ENCODE results near the gene SLC22A1.

Gene SLC22A1

DNA sequence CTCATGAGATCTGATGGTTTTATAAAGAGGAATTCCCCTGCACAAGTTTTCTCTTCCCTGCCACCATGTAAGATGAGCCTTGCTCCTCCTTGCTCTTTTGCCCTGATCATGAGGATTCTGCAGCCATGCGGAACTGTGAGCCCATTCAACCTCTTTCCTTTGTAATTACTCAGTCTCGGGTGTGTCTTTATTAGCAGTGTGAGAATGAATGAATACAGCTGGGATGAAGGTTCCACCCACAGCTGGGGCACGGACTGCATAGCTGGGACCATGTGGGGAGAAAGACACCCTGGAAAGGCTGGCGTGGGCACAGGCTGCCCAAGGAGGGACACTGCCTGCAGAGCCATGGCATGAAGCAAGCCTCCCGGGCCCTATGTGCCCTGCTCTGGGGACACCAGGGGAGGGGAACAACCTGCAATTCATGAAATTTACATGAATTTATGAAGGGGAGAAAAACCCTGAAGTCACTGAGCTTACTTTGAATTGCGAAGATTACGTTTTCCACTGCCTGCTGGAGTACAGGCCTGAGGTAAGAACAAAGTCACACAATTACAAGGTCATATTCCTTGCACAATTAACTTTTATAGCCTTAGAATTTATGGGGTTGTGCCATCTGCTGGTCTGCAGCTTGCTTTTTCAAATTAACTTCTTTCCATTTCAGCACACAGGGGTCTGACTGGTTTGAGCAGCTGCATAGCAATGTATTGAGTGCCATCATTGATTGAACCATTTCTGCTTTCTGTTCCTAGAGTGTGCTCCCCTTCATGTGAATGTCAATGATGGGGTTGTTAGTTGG is 46.2 kb downstream of the SLC22A1 start:
- no peak for DNase-seq (ENCODE audit: extremely low read depth in 1 of 2, low read depth in 1 of 2)

DNA sequence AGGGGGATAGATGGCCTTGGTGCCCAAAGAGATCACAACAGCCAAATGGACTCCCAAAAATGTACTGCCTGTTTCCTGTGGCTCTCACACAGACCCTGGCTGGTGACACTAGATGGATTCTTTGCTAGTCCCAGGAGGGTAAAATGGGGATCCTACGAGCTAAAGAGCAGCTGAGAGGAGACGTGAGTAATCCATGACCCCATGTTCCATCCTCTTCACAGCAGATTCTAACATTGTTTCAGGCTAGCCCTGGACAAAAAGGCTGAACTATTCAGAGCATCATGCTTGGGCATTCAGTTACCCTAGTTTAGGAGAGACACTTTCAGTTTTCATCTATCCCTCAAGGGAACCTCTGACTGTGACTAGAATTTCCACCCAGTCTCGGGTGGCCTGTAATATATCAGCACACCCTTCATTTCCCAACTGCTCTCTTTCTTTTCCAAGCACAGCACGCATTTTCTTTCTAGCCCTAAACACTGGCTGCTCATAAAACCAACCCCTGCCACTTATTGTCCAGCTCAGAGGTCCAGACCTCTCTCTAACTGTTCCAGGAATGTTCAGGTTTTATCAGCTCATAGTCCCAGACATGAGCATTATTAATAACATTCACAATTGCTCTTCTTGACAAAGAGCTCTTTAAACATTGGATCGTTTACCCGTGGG is 48.5 kb downstream of the SLC22A1 start:
- DNase-seq (ENCODE audit: extremely low read depth in 1 of 2, low read depth in 1 of 2): no peak

DNA sequence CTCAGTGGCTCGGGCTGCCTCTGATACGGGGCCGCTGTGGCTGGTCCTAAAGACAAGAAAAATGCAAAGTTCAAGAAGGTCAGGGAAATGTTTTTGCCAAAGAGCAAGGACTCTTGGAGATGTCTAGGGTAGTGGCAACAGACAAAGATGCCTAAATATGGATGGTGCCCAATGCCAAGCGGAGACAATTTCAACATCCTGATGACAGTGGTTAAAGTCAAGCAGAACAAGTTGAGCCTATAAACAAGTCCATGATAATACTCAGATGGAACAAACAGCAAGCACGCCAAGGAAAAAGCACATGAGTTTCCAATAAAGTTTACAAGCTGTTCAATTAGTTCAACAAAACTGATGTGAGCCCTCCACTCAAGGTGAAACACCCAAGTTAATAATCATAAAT is 51.1 kb downstream of the SLC22A1 start:
- DNase-seq (ENCODE audit: extremely low read depth in 1 of 2, low read depth in 1 of 2): no peak

DNA sequence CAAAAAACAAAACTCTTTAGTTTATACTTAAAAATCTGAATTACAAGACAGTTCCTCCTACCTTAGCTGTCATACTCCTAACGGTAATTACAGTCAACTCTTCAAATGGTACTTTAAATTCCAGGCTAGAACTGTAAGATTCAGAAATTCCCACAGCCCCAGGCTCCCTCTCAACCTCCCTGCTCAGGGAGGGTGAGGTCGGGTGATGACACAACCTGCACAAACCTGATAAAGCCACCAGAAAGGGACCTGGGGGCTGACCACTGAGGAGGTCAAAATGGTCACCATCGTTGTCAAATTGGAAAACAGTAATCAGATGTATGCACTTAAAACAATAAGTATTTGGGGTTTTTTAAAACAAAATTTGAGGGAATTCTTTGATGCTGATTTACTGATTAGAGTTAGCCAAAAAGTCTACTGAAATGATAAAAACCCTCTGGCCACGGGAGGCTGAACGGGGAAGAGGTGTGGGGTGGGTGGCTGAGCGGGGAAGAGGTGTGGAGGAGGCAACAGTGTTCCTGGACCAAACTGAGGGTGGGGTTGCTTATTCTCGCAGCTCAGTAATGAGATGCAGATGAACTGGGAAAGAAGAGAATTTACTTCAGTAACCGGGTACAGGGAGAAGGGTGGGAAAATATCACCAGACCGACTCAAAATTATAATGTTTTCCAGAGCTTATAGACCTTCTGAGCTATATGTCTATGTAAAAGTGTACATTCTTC is 52.4 kb downstream of the SLC22A1 start:
- DNase-seq (ENCODE audit: extremely low read depth in 1 of 2, low read depth in 1 of 2): no peak

DNA sequence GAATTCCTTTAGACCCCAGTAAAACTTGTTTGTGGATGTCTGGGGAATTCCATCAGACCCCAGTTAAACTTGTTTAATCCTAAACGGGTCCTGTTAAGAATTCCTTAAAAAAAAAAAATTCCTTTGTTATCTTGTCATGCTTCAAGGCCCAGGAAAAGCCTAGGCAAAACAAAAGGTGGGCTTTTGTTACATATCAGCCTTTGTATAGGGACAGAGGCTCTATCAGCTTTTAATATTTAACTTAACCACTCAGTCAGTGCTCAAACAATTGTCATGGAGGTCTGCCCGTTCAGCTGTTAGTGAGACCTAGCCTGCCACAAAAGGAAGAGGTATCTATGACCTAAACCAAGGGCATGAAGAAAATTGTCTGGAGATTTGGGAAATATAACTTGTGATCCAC is 53.1 kb downstream of the SLC22A1 start:
- DNase-seq (ENCODE audit: extremely low read depth in 1 of 2, low read depth in 1 of 2): no peak

DNA sequence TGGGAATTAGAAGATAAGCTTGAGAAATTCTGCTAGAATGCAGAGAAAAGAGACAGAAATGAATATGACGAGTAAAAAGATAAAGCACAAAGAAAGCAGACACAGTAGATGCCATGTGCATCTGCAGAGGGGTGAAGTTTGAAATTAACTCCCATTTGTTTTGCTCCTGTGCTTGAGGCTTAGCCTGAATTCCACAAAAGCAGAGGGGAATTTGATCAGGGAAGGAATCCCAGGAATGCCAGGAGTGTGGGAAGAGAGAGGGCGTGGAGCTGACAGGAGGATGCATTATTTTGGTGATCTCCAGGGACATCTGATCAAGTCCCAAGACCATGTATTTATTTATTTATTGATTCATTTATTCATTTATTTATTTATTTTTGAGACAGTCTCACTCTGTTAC is 55.6 kb downstream of the SLC22A1 start:
- DNase-seq (ENCODE audit: extremely low read depth in 1 of 2, low read depth in 1 of 2): no peak

DNA sequence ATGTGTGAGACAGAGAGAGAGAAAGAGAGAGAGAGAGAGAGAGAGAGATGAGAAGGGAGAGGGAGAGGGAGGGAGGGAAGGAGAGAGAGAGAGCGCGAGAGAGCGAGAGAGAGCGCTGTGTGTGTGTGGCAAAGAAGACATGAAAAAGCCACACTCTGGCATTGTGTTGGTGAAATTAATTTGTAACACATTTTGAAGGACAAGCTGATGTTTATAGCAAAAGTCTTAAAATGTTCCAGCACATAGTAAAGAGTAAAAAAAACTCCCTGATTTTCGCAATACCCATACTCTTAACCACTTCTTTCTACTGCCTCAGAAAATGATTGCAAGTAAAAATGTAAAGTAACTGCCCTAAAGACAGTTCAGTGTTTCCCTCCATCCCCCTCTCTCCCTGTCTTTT is 56.7 kb downstream of the SLC22A1 start:
- no peak for DNase-seq (ENCODE audit: extremely low read depth in 1 of 2, low read depth in 1 of 2)

DNA sequence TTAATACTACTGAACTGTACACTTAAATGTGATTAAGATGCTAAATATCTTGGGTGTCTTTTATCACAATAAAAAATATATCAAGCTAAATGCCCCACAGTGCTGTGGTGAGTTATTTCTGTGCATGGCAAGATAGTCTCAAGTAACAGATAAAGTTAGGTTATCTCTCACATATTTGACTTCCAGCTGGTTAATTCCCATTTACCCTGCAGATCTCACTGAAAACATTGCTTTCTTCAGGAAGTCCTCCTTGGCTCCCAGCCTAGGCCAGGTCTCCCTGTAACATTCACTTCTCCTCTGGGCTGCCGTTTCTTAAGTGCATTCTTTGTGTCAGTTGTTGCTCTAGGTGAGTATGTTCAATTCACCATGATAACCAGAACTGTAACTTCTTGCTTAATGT is 59.1 kb downstream of the SLC22A1 start:
- DNase-seq (ENCODE audit: extremely low read depth in 1 of 2, low read depth in 1 of 2): no peak

DNA sequence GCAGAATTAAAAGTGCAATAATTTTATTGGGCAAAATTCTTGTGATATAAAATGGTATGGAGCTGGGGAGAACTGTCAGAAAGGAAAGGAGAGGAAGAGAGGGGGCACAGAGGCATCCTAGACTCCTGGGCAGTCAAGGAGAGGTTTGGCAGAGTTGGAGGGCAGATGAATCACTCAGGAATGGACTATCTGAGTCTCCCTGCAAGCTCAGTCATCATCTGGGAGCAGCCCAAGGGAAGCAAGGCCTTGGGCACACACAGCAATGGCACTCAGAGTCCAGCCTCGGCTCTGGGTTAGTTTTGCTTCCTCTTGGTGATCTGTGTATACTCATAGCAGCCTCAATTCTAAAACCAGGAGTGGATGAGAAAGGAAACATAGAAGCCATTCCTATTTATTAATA is 67.2 kb downstream of the SLC22A1 start:
- DNase-seq (ENCODE audit: extremely low read depth in 1 of 2, low read depth in 1 of 2): no peak

DNA sequence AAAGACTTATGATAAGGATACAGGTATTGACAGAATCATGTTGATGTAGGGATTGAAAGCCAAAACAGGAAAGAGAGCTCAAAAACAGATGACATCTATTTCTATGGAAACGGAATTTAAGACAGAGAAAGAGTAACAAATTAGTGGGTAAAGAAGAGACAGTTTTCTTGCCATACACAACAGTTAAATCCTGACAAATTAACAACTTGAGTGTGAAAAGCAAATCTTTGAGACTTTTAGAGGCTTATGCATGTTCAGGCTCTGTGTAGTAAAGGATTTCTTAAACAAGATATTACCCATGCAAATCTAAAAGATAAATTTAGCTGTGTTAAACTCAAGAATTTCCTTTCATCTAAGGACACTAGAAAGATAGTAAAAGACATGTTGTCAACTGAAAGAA is 68.5 kb downstream of the SLC22A1 start:
- DNase-seq (ENCODE audit: extremely low read depth in 1 of 2, low read depth in 1 of 2): no peak

DNA sequence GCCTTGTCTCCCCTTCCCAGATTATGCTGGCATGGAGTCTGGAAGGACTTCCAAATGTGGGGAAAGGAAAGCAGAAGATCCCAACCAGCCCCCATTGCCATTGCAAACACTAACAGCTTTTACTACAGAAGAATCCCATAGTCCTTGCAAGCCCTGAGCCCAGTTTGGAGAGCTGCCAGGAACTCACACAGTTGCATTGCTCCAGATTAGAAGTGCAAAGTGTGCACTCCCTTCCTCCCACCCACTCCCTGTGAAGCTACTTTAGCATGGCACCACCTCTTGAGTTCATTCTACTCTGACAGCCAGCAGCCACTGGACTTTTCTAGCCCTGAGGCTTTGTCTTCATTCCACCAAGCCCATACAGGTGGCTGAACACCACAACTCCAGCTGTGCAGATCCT is 69.4 kb downstream of the SLC22A1 start:
- DNase-seq (ENCODE audit: extremely low read depth in 1 of 2, low read depth in 1 of 2): no peak

DNA sequence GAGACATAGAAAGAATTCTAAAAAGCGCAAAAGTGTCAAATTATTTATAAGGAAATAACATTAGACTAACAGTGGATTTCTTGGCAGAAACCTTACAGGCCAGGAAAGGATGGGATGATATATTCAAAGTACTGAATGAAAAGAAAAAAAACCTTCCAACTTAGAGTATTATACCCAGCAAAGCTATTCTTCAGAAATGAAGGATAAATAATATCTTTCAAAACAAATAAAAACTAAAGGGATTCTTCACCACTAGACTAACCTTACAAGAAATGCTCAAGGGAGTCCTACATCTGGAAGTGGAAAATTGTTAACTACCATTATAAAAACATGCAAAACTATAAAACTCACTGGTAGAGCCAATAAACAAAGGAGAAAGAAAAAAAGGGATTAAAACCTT is 71.2 kb downstream of the SLC22A1 start:
- DNase-seq (ENCODE audit: extremely low read depth in 1 of 2, low read depth in 1 of 2): no peak

DNA sequence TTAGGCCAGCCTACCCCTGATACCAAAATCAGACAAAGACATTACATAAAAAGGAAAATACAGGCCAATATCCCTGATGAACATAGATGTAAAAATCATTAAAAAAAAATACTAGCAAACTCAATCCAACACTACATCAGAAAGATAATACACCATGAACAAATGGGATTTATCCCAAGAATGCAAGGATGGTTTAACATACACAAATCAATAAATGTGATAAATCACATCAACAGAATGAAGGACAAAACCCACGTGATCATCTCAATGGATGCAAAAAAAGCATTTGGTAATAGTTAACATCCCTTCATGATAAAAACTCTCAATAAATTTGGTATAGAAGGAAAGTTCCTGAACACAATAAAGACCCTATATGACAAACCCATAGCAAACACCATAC is 73.2 kb downstream of the SLC22A1 start:
- DNase-seq (ENCODE audit: extremely low read depth in 1 of 2, low read depth in 1 of 2): no peak

DNA sequence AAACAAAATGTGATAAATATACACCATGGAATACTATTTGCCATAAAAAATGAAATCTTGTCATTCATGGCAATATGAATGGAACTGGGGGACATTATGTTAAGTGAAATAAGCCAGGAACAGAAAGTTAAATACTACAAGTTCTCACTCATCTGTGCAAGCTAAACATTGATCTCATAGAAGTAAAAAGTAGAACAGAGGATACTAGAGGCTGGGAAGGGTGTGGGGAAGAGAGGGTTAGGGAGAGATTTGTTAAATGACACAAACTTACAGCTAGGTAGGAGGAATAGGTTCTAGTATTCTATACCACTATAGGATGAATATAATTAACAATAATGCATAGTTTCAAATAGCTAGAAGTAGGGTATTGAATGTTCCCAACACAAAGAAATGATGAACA is 76.0 kb downstream of the SLC22A1 start:
- no peak for DNase-seq (ENCODE audit: extremely low read depth in 1 of 2, low read depth in 1 of 2)

DNA sequence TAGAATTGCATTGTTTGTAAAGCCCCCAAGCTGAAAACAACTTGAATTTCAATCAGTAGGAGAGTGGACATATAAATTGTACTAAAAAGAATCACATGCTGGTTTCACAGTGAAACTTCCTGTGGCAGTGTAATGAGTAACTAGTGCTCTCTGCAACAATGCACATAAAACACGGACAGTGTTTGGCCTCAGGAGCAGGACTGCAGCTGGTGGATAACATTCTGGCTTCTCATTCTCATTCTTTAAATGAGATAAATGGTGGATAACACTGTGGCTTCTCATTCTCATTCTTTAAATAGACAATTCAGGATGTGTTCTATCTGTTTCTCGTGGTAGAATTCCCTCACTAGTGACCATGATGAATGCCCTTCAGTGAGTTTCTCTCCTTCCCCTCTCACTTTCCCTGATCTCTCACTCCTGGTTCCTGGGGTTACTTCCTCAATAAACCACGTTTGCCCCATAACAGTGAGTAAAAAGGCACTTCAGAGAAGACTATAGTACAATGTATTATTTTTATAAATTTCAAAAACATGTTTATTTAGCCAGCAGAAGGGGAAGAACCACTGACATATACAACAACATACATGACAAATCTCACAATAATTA is 77.1 kb downstream of the SLC22A1 start:
- no peak for DNase-seq (ENCODE audit: extremely low read depth in 1 of 2, low read depth in 1 of 2)

DNA sequence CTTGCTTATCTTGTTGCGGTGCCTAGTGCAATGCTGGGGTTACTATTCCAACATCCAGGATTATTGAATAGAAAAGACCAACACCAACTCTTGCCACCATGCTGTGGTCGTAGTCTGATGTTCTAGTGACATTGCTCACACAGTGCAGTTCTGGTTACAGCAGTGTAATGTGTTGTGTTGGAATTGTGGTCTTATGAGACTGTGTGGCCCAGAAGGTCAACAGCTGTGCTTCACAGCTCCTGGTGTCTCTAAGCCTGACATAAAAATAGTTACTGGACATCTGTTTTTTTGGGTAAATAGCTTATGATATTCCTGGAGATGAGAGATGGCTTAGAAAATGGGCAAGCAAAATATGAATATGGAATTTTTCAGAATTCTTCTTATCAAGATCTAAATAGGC is 79.4 kb downstream of the SLC22A1 start:
- no peak for DNase-seq (ENCODE audit: extremely low read depth in 1 of 2, low read depth in 1 of 2)

DNA sequence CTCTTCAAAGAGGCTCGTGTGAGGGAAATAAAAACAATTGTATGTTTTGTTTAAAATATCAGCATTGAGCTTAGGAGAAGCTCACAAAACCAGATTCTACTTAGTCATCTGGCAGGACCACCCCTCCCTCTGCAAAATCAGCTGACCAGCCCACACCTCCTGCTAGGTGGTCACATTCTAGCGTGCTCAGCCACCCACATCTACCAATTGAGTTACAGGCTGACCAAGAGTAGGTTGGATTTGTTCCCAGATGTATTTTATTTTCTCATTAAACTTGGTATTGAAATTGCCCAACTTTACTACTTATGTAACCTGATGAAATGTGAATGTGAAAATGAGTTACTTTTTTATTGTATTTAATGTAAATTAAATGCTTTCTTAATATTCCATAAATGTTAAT is 80.8 kb downstream of the SLC22A1 start:
- no peak for DNase-seq (ENCODE audit: extremely low read depth in 1 of 2, low read depth in 1 of 2)

DNA sequence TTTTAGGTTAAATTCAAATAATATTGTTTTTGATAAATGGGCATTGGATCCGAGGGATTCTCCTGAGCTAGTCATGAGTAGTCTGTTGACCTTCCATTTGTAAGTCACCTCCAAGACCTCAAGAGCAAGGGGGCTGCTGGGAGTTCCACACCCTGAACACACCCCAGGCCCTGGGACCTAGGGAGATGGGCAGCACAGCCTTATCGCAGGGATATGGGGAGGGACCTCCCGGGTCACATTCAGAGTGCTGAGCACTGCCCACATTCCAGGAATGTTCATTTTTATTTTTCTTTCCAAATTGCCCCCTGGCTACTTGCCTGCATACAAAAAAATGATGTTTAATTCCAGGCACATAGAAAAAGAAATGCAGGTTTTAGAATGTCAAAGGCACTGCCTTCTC is 81.5 kb downstream of the SLC22A1 start:
- DNase-seq (ENCODE audit: extremely low read depth in 1 of 2, low read depth in 1 of 2): no peak

DNA sequence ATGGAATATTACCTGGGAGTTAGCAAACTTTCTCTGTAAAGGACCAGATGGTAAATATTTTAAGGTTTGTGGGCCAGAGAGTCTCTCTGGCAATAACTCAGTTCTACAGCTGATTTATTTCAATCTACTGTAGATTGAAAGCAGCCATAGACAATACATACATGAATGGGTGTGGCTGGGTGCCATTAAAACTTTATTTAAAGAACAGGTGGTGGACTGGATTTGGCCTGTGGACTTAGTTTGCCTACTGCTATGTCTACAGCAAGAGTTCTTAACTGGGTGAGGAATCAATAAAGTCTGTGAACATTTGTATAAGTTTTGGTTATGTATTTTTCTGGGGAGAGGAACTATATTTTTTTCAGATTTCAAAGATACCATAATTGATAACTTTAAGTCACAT is 81.9 kb downstream of the SLC22A1 start:
- no peak for DNase-seq (ENCODE audit: extremely low read depth in 1 of 2, low read depth in 1 of 2)

DNA sequence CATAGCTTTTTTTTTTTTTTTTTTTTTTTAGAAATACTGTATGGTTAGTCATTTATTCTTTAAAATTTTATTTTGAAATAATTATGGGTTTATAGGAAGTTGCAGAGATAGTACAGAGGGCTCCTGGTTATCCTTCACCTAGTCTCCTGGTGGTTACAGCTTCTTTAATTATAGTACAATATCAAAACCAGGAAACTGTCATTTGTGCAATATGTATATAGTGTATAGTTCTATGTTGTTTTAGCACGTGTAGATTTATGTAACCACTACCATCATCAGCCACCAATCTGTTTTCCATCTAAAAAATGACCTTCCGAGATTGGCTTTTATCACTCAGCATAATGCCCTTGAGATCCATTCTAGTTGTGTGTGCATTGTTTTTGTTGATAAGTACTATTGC is 82.3 kb downstream of the SLC22A1 start:
- DNase-seq (ENCODE audit: extremely low read depth in 1 of 2, low read depth in 1 of 2): no peak

DNA sequence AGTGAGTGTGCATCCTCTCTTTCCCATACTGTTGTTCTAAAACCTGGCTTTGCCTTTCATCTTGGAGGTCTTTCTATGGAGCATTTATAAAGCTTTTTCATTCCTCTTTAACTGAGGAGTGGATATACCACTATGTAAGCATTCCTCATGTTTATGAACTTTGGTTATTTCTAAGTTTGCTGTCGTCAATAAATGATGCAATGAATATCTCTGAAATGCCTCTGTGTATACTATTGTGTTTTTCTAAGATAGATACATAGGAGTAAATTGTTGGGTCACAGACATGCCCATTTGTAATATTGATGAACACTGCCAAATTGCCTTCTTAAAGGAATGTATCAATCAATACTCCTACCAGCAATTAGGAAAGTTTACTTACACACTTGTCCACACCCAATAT is 83.1 kb downstream of the SLC22A1 start:
- no peak for DNase-seq (ENCODE audit: extremely low read depth in 1 of 2, low read depth in 1 of 2)

DNA sequence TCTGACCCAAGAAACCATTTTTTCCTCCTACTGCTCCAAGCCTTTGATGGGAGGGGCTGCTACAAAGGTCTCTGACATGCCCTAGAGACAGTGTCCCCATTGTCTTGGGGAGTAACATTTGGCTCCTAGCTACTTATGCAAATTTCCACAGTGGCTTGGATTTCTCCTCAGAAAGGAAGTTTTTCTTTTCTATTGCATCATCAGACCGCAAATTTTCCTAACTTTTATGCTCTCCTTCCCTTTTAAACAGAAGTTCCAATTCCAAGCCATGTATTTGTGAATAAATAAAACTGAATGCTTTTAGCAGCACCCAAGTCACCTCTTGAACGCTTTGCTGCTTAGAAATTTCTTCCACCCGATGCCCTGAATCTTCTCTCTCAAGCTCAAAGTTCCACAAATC is 86.0 kb downstream of the SLC22A1 start:
- DNase-seq (ENCODE audit: extremely low read depth in 1 of 2, low read depth in 1 of 2): no peak

All from stimulated activated CD8-positive, alpha-beta memory T cell treated with anti-CD3 and anti-CD28 coated beads, Interleukin-7, amount 100 ng/mL, for 48 hours (primary cell).